Measurements from ENCODE around the gene BCL2A1. TPM values are rescaled to one million over a fixed set of nuclear protein-coding genes. Genes with fewer than 3 reads are reported as not detected.
A peak's percentile ranks its signal among the peaks of the same experiment; 100 is the strongest.
"Not testable (repeated sequence)": the region's sequence is repeated elsewhere in the genome, so short reads cannot be mapped to it uniquely, and the experiment has no call there.

The BCL2A1 gene
- total RNA-seq, 2 experiments from 2014 or later = 12.0 to 13.8 TPM

DNA sequence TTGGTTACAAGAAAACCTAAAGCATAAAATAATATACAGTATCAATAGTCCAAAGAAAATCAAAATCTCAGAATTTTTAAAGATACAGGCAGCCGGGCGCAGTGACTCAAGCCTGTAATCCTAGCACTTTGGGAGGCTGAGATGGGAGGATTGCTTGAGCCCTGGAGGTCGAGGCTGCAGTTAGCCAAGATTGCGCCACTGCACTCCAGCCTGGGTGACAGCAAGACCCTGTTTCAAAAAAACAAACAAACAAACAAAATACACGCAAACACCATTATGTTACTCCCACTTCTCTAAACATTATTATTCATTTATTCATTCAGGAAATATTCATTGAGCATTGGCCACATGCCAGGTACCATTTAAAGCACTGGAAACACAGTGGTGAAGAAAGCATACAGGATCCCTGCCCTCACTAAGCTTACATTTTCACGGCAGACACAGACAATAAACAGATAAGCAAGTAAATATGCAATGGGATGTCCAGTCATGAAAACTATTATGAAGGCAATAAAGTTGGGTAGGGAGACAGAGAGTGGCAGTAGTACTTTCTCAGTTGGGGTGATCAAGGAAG lies 6.7 kb downstream of the BCL2A1 start:
- Mint-ChIP-seq H3K27me3 (no peaks in the 10 kb centered on the region), H3K27ac (no peak overlapping the region), H3K4me1 (peaks cover 50% of the 10 kb centered on the region), H3K36me3 (peaks cover 15% of the 10 kb centered on the region), H3K9me3 (ENCODE audit: low read depth) (peaks cover 2% of the 10 kb centered on the region), H3K4me3 (no peak overlapping the region)
- CTCF ChIA-PET = no interaction called here
- no peak for ATAC-seq
- no peak for DNase-seq

DNA sequence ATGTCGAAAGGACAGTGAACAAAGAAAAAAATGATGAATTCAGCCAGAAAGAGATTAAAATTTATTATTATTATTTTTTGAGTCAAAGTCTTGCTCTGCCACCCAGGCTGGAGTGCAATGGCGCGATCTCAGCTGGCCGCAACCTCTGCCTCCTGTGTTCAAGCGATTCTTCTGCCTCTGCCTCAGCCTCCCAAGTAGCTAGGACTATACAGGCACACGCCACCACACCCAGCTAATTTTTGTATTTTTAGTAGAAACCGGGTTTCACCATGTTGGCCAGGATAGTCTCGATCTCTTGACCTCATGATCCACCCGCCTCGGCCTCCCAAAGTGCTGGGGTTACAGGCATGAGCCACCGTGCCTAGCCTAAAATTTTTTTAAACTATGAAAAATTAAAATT lies 8.1 kb downstream of the BCL2A1 start:
- DNase-seq; H3K27ac Mint-ChIP-seq; ATAC-seq; H3K9me3 Mint-ChIP-seq (ENCODE audit: low read depth); H3K27me3 Mint-ChIP-seq; H3K4me3 Mint-ChIP-seq: not testable (repeated sequence)
- CTCF ChIA-PET = interaction anchor here (2.0 kb wide), 1 partner anchor 39 kb away, joined by 5 read pairs; no protein-coding TSS in a partner anchor
- Mint-ChIP-seq H3K36me3 (peaks cover 16% of the 10 kb centered on the region), H3K4me1 (peaks cover 47% of the 10 kb centered on the region)

DNA sequence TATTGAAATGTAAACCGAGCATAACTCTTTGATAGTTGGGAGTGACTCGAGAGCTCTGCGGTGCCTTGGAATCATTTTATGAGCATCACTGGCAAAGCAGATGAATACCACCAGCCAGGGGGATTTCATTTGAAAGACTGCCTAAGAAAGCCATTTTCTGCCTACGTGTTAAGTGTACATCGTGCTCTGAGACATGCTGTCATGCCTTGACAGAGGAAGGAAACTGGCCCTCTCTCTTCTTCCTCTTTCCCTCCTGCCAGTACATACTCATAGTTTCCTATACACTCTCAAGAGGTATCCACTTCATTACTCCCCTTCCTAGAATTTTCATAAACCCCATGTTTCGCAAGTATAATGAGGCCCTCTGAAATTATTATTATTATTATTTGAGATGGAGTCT lies 8.8 kb downstream of the BCL2A1 start:
- Mint-ChIP-seq H3K36me3 (peaks cover 16% of the 10 kb centered on the region), H3K27ac (no peak overlapping the region), H3K4me1 (peaks cover 43% of the 10 kb centered on the region), H3K9me3 (ENCODE audit: low read depth) (peaks cover 2% of the 10 kb centered on the region), H3K4me3 (no peak overlapping the region), H3K27me3 (no peaks in the 10 kb centered on the region)
- DNase-seq = no peak
- CTCF ChIA-PET = interaction anchor here (1.0 to 2.0 kb wide), 2 partner anchors 31 to 39 kb away, joined by 4 to 5 read pairs; no protein-coding TSS in a partner anchor
- no peak for ATAC-seq

DNA sequence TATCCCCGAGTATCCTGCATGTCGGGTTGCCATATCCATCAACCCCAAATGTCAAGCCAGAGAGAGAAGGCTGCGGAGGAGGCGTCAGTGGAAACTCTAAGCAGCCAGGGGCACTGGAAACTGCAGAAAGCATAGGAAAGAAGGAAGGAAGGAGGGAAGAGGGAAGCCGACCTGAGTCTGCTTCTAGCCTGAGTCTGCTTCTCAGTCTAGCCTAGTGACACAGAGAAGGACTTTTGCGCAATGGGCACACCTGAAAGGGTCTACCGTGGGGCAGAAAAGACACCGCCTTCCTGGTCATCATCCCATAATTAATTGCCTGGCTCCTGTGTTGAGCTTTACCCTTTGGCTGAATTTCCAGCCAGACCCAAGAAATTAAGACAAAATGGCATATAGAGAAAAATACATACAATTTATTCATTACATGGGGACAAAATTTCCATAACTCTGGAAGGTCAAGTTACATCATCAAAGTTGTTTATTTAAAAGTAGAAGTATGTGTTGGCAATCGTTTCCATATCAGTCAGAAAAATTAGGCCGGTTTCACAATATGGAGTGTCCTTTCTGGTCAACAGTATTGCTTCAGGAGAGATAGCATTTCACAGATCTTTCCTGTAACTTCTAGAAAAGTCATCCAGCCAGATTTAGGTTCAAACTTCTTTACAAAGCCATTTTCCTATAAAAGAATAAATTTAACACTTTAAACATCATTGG lies 10.3 kb downstream of the BCL2A1 start:
- ATAC-seq (no peak), DNase-seq (no peak)
- Mint-ChIP-seq H3K9me3 (ENCODE audit: low read depth) (peaks cover 2% of the 10 kb centered on the region), H3K36me3 (peaks cover 15% of the 10 kb centered on the region), H3K27me3 (no peaks in the 10 kb centered on the region), H3K4me3 (no peak overlapping the region), H3K27ac (no peak overlapping the region), H3K4me1 (peaks cover 33% of the 10 kb centered on the region)
- CTCF ChIA-PET = interaction anchor here (1.6 kb wide), 1 partner anchor 12 kb away, joined by 4 read pairs; no protein-coding TSS in a partner anchor

DNA sequence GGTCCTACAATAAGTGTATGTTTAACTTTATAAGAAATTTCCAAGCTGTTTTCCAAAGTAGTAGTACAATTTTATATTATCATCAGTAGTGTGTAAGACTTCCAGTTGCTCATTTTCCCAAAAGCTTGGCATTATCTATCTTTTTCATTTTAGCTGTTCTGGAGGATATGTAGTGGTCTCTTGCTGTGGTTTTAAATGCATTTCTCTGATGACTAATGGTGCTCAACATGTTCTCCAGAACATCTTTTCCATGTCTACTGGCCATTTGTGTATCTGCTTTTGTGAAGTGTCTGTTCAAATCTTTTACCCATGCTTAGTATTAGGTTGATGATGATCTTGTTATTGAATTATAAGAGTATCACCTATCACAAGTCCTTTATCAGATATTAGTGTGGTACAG lies 13.3 kb downstream of the BCL2A1 start:
- peaks cover 39% of the 10 kb centered on the region for H3K4me1 Mint-ChIP-seq
- CTCF ChIA-PET = interaction anchor here (1.3 kb wide), 1 partner anchor 10 kb away, joined by 3 read pairs; no protein-coding TSS in a partner anchor
- H3K4me3 Mint-ChIP-seq = no peak overlapping the region
- H3K36me3 Mint-ChIP-seq = peaks cover 8% of the 10 kb centered on the region
- no peak overlapping the region for H3K27ac Mint-ChIP-seq
- no peaks in the 10 kb centered on the region for H3K27me3 Mint-ChIP-seq
- peaks cover 1% of the 10 kb centered on the region for H3K9me3 Mint-ChIP-seq (ENCODE audit: low read depth)
- no peak for ATAC-seq
- no peak for DNase-seq

DNA sequence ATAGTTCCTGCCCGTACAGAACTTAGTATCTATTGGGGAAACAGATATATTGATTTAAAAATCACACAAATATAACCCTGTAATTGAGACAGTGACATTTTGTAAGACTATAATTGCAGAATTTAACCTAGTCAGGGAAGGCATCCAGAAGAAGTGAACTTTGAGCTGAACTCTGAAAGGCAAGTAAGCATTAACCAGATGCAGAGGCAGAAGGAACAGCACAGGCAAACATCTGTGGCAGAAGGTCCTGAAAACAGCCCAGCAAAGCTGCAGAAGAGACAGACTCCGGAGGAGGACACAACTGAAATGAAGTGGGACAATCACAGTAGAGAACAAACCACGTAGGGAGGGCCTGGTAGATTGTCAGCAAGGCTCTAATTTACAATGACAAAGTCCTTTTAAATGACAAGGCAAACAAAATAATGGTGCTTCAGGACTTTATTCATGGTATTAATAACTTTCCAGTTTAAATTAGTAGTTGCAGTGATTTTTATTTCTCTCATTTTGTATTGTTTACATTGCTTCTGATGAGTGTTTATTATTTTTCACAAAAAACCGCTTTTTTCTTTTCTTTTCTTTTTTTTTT lies 14.5 kb downstream of the BCL2A1 start:
- no peak overlapping the region for H3K27ac Mint-ChIP-seq
- H3K4me3 Mint-ChIP-seq = no peak overlapping the region
- peaks cover 7% of the 10 kb centered on the region for H3K36me3 Mint-ChIP-seq
- no peaks in the 10 kb centered on the region for H3K27me3 Mint-ChIP-seq
- CTCF ChIA-PET = interaction anchor here (1.1 to 1.7 kb wide), 4 partner anchors 10 to 575 kb away, joined by 3 to 5 read pairs (median 4); no protein-coding TSS in a partner anchor
- H3K4me1 Mint-ChIP-seq = peaks cover 34% of the 10 kb centered on the region
- DNase-seq = no peak
- no peak for ATAC-seq
- peaks cover 2% of the 10 kb centered on the region for H3K9me3 Mint-ChIP-seq (ENCODE audit: low read depth)

DNA sequence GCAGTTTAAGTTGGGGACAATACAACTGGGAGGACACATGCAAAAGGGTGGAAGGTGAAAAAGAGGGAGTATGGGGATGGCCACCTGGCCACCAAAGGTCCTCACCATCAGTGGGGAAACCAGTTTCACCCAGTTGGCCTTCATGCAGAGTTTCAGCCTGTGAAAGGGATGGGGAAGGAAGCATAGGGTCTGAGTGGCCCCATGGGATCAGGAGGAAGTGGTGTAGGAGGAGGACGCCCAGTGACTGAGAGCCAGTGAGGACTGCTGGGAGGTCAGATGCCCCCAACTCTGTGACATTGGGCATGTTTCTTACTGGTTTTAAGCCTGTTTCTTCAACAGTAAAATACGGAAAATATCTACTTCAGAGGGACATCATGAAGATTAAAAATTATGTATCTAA lies 16.3 kb downstream of the BCL2A1 start:
- Mint-ChIP-seq H3K4me3 (no peak overlapping the region), H3K27me3 (no peaks in the 10 kb centered on the region), H3K27ac (no peak overlapping the region), H3K36me3 (peaks cover 6% of the 10 kb centered on the region), H3K4me1 (peaks cover 35% of the 10 kb centered on the region), H3K9me3 (ENCODE audit: low read depth) (peaks cover 2% of the 10 kb centered on the region)
- CTCF ChIA-PET = interaction anchor here (1.5 kb wide), 1 partner anchor 11 kb away, joined by 3 read pairs; no protein-coding TSS in a partner anchor
- ATAC-seq = no peak
- DNase-seq = no peak

DNA sequence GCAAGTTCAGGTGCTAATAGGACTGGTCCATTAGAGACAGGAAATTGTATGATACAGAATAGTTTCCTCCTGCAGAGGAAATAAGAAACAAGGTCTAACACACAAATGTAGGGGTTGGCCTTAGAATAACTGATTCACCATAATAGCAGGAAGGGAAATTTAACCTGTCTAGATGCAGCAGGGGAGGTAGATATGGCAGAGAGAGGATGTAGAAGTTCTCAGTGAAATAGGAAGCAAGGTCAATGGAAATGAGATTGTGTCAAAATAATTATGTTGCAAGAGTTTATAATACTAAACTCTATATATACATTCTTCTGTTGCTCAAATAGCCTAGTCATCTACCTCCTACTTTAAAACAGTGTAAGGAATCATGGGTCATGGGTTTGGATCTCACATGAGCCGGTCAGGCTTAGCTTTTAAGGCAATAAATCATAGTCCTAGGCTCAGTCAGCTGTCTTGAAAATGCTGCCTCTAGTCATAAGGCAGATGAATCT lies 17.0 kb downstream of the BCL2A1 start:
- peak; percentile 58 for ATAC-seq
- Mint-ChIP-seq H3K27ac (no peak overlapping the region), H3K4me1 (peaks cover 37% of the 10 kb centered on the region), H3K36me3 (peaks cover 5% of the 10 kb centered on the region), H3K27me3 (no peaks in the 10 kb centered on the region), H3K4me3 (no peak overlapping the region), H3K9me3 (ENCODE audit: low read depth) (peaks cover 2% of the 10 kb centered on the region)
- CTCF ChIA-PET = interaction anchor here (1.5 kb wide), 1 partner anchor 12 kb away, joined by 3 read pairs; no protein-coding TSS in a partner anchor
- DNase-seq = no peak

DNA sequence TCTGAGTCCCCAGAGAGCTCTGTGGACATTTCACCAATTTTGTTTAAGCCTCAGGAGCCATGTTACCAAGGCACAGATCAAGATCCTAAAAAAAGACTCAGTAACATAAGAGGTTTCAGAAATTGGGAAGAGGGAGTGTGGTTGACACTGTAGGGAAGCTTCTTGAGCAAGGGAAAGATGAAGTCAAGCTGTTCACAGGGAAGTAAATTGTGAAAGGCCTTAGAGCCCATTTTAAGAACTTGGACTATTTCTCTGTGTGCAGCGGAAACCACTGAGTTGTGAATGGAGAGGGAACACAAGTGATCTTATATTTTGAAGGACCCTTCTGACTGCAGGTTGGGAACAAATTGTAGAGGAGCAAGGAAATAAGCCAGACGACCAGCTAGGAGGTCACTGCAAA lies 18.7 kb downstream of the BCL2A1 start:
- H3K27me3 Mint-ChIP-seq = no peaks in the 10 kb centered on the region
- peaks cover 38% of the 10 kb centered on the region for H3K4me1 Mint-ChIP-seq
- ATAC-seq = no peak
- H3K9me3 Mint-ChIP-seq (ENCODE audit: low read depth) = peaks cover 2% of the 10 kb centered on the region
- CTCF ChIA-PET = interaction anchor here (1.1 kb wide), 2 partner anchors 21 to 221 kb away, joined by 3 read pairs; no protein-coding TSS in a partner anchor
- no peak for DNase-seq
- H3K4me3 Mint-ChIP-seq = no peak overlapping the region
- no peak overlapping the region for H3K27ac Mint-ChIP-seq
- H3K36me3 Mint-ChIP-seq = peaks cover 5% of the 10 kb centered on the region

DNA sequence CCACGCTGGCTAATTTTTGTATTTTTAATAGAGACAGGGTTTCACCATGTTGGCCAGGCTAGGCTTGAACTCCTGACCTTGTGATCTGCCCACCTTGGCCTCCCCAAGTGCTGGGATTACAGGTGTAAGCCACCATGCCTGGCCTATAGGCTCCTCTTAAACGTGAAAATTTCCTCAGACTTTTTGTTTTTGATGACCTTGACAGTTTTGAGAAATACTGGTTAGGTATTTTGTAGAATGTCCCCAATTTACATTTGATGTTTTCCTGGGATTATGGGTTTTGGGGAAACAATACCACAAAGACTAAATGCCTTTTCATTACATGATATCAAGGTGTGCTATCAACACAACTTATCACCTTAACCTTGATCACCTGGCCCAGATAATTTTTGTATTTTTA lies 20.7 kb downstream of the BCL2A1 start:
- no peak overlapping the region for H3K4me3 Mint-ChIP-seq
- H3K27me3 Mint-ChIP-seq = no peaks in the 10 kb centered on the region
- no peak for ATAC-seq
- CTCF ChIA-PET = no interaction called here
- no peak overlapping the region for H3K27ac Mint-ChIP-seq
- DNase-seq = no peak
- peaks cover 2% of the 10 kb centered on the region for H3K9me3 Mint-ChIP-seq (ENCODE audit: low read depth)
- peaks cover 8% of the 10 kb centered on the region for H3K36me3 Mint-ChIP-seq
- peaks cover 40% of the 10 kb centered on the region for H3K4me1 Mint-ChIP-seq

DNA sequence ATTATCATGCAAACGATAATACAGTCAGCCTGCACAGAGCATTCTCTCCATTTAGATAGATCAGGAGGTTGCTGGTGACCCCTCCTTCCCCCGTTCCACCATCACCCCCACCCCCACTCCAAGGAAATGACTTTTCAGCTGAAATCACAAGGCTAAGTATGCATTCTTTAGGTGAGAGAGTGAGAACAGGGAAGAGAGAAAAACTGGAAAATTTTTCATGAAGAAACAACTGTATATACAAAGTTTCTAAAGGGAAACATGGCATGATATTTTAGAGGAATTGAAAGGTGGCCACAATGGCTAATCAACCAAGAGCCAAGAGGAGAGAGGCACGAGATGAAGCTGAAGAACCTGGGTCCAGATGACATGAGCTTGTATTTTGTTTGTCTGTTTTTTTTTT lies 22.2 kb downstream of the BCL2A1 start:
- peak overlapping the region; percentile 84 for H3K27ac Mint-ChIP-seq
- H3K9me3 Mint-ChIP-seq (ENCODE audit: low read depth) = peaks cover 2% of the 10 kb centered on the region
- CTCF ChIA-PET = interaction anchor here (1.5 to 2.0 kb wide), 4 partner anchors 11 to 52 kb away, joined by 4 to 9 read pairs (median 4); partner anchors contain the start of gene MTHFS
- ATAC-seq (peak; percentile 29), DNase-seq (no peak)
- H3K4me3 Mint-ChIP-seq = no peak overlapping the region
- H3K4me1 Mint-ChIP-seq = peaks cover 28% of the 10 kb centered on the region
- H3K36me3 Mint-ChIP-seq = peaks cover 8% of the 10 kb centered on the region
- no peaks in the 10 kb centered on the region for H3K27me3 Mint-ChIP-seq

DNA sequence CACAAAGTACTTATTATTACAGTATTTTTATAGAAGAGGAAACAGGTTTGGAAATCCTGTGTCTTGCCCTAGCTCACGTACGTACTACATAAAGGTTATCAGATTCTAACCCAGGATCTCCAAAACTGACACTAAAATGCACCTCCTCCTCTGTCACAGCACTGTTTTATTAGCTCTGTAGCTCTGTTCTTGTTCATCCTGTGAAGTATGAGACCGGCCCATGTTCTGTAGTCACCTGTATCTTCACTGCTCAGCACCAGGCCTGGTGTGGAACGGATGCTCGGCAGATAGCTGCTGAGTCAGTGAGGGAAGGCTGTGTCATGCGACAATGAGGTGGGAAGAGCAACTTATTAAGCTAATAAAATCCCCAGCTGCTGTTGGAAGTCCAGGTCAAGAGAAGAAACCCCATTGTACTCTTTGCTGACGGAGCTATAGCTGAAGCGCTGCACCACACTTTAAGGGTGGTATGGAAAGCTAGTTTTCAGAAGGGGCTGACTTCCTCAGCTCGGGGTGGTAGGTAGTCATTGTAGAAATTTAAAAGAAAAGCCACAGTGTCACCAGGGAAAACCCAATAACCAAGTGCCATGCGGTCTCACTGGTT lies 22.8 kb downstream of the BCL2A1 start:
- Mint-ChIP-seq H3K4me1 (peaks cover 26% of the 10 kb centered on the region), H3K4me3 (peak overlapping the region; percentile 19), H3K27ac (peak overlapping the region; percentile 84), H3K27me3 (no peaks in the 10 kb centered on the region), H3K36me3 (peaks cover 8% of the 10 kb centered on the region), H3K9me3 (ENCODE audit: low read depth) (peaks cover 2% of the 10 kb centered on the region)
- CTCF ChIA-PET = interaction anchor here (1.5 to 2.0 kb wide), 4 partner anchors 12 to 52 kb away, joined by 4 to 9 read pairs (median 4); partner anchors contain the start of gene MTHFS
- ATAC-seq (peak; percentile 84), DNase-seq (peak; percentile 67)

DNA sequence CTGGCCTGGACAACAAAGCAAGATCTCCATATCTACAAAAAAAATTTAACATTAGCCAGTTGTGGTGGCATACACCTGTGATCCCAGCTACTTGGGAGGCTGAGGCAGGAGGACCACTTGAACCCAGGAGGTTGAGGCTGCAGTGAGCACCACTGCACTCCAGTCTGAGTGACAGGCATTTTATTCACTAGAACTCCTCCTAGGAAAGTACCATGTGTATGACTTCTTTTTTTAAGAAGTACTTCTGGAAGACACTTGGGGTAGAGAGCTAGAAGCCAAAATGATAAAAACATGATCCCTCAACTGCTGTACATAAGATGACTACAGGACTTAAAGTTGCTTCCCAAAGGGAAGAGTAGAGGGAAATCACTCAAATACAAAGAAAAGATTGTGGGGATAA lies 24.0 kb downstream of the BCL2A1 start:
- Mint-ChIP-seq H3K27me3 (no peaks in the 10 kb centered on the region), H3K27ac (peak overlapping the region; percentile 6), H3K4me1 (peaks cover 36% of the 10 kb centered on the region), H3K36me3 (peaks cover 8% of the 10 kb centered on the region), H3K9me3 (ENCODE audit: low read depth) (no peaks in the 10 kb centered on the region), H3K4me3 (no peak overlapping the region)
- DNase-seq = no peak
- CTCF ChIA-PET = interaction anchor here (1.1 to 2.0 kb wide), 2 partner anchors 9 to 46 kb away, joined by 3 to 5 read pairs; no protein-coding TSS in a partner anchor
- ATAC-seq = no peak

All from activated CD8-positive, alpha-beta memory T cell treated with anti-CD3 and anti-CD28 coated beads, Interleukin-2, amount 10 ng/mL, durations not matched to agents 7 days and 5 days (primary cell).